GM19025 (cell line): ENCODE results near the gene IQCM.

ENCODE experiments used
- ATAC-seq: cut with Tn5 transposase; IDR thresholded peaks from one replicate; pipeline ENCODE4 v1.9.1; 2021; ENCODE audit warnings: mild to moderate bottlenecking, low read depth, moderate library complexity; ENCODE audit not compliant: unreplicated experiment

Gene IQCM

GRCh38 chr4:149784018-149784417 is 31.6 kb downstream of the IQCM start:
- no peak for ATAC-seq

GRCh38 chr4:149781150-149781549 is 34.5 kb downstream of the IQCM start:
- no peak for ATAC-seq

- ATAC-seq = no peak
Observed at GRCh38 chr4:149768477-149768876, 47.2 kb downstream of the IQCM start.

GRCh38 chr4:149766135-149766534 is 49.5 kb downstream of the IQCM start:
- no peak for ATAC-seq

GRCh38 chr4:149765630-149766029 is 50.0 kb downstream of the IQCM start:
- no peak for ATAC-seq

GRCh38 chr4:149755969-149756368 is 59.7 kb downstream of the IQCM start:
- ATAC-seq = no peak

- ATAC-seq = no peak
Observed at GRCh38 chr4:149754526-149754925, 61.1 kb downstream of the IQCM start.

- ATAC-seq = no peak
Observed at GRCh38 chr4:149752729-149753128, 62.9 kb downstream of the IQCM start.

- no peak for ATAC-seq
Observed at GRCh38 chr4:149751174-149751573, 64.5 kb downstream of the IQCM start.

GRCh38 chr4:149749784-149750183 is 65.9 kb downstream of the IQCM start:
- no peak for ATAC-seq

- no peak for ATAC-seq
Observed at GRCh38 chr4:149747646-149748045, 68.0 kb downstream of the IQCM start.

GRCh38 chr4:149746276-149746675 is 69.4 kb downstream of the IQCM start:
- ATAC-seq = no peak

- no peak for ATAC-seq
Observed at GRCh38 chr4:149741186-149741831, 74.3 kb downstream of the IQCM start.

GRCh38 chr4:149738156-149738555 is 77.5 kb downstream of the IQCM start:
- ATAC-seq = no peak

GRCh38 chr4:149735796-149736195 is 79.8 kb downstream of the IQCM start:
- no peak for ATAC-seq

- no peak for ATAC-seq
Observed at GRCh38 chr4:149728444-149728843, 87.2 kb downstream of the IQCM start.

- ATAC-seq = no peak
Observed at GRCh38 chr4:149727663-149728062, 88.0 kb downstream of the IQCM start.

- no peak for ATAC-seq
Observed at GRCh38 chr4:149723065-149723464, 92.6 kb downstream of the IQCM start.

GRCh38 chr4:149719806-149720205 is 95.8 kb downstream of the IQCM start:
- no peak for ATAC-seq

GRCh38 chr4:149719357-149719756 is 96.3 kb downstream of the IQCM start:
- ATAC-seq = no peak

- ATAC-seq = no peak
Observed at GRCh38 chr4:149718500-149718899, 97.1 kb downstream of the IQCM start.

- no peak for ATAC-seq
Observed at GRCh38 chr4:149716728-149717127, 98.9 kb downstream of the IQCM start.
